ENCODE measurements around the gene SMARCA4.

GRCh38 chr19:10929402-10929794 is 31.4 kb upstream of the SMARCA4 start:
- TF ChIP-seq CTCF (IDR thresholded peaks at IDR 0.05) (no peak), POLR2A (IDR thresholded peaks at IDR 0.05) (no peak)

All from right lobe of liver (tissue), 4 donors.